Keratinocyte (primary cell): Measurements from ENCODE around the gene AK1. TPM values are rescaled to one million over a fixed set of nuclear protein-coding genes. Genes with fewer than 3 reads are reported as not detected.

ENCODE experiments used
- DNase-seq: peaks from one replicate; pipeline ENCODE4 v3.0.0-alpha.2; 2011; ENCODE audit warnings: low read depth, missing footprints, low spot score
- FAIRE-seq: peaks from 2 replicates; lab custom pipeline; 2011; peaks lifted over from hg19 to GRCh38; lab: Jason Lieb, UNC
- H2AFZ ChIP-seq: 2 replicates; pipeline ENCODE4 v1.6.0; 2012; ENCODE audit warnings: low read length, control low read depth, inconsistent platforms; ENCODE audit not compliant: control insufficient read depth
- H3K27ac ChIP-seq: 2 replicates; pipeline ENCODE4 v1.5.1; 2011; ENCODE audit warnings: low read length; ENCODE audit not compliant: control insufficient read depth, insufficient read depth
- H3K27me3 ChIP-seq: 3 replicates; pipeline ENCODE4 v1.6.0; 2011; ENCODE audit warnings: low read length; ENCODE audit not compliant: control insufficient read depth, insufficient read depth; ENCODE audit errors: extremely low read depth
- H3K36me3 ChIP-seq, 2 experiments: 2 replicates in 1 of 2; 3 replicates in 1 of 2; pipeline ENCODE4 v1.5.1; 2011; ENCODE audit warnings: low read length in 2 of 2, mild to moderate bottlenecking in 1 of 2; ENCODE audit not compliant: control insufficient read depth in 2 of 2, insufficient read depth in 2 of 2; ENCODE audit errors: extremely low read depth in 1 of 2
- H3K4me1 ChIP-seq: 3 replicates; pipeline ENCODE4 v1.5.1; 2011; ENCODE audit warnings: low read length; ENCODE audit not compliant: control insufficient read depth, insufficient read depth; ENCODE audit errors: extremely low read depth
- H3K4me2 ChIP-seq: 3 replicates; pipeline ENCODE4 v1.6.0; 2011; ENCODE audit warnings: low read depth, low read length; ENCODE audit not compliant: control insufficient read depth, insufficient read depth; ENCODE audit errors: extremely low read depth
- H3K4me3 ChIP-seq, 3 experiments: fragments of 200-600 bp in 1 of 3; sonication (generic) in 1 of 3; 2 replicates in 2 of 3; 3 replicates in 1 of 3; pipeline ENCODE4 v1.5.1; 2011 to 2016; ENCODE audit warnings: low read length in 3 of 3, mild to moderate bottlenecking in 3 of 3, control low read depth in 2 of 3, inconsistent platforms in 1 of 3, low read depth in 1 of 3, mixed read lengths in 1 of 3, mixed run types in 1 of 3, moderate library complexity in 1 of 3; ENCODE audit not compliant: control insufficient read depth in 2 of 3, insufficient read depth in 2 of 3; ENCODE audit errors: extremely low read depth in 1 of 3
- H3K79me2 ChIP-seq: 2 replicates; pipeline ENCODE4 v1.6.0; 2012; ENCODE audit warnings: low read length; ENCODE audit not compliant: control insufficient read depth, insufficient read depth
- H3K9ac ChIP-seq: 3 replicates; pipeline ENCODE4 v1.6.0; 2011; ENCODE audit warnings: low read length; ENCODE audit not compliant: control insufficient read depth, insufficient read depth; ENCODE audit errors: extremely low read depth
- H3K9me1 ChIP-seq: 3 replicates; pipeline ENCODE4 v1.6.0; 2011; ENCODE audit warnings: low read length; ENCODE audit not compliant: control insufficient read depth, insufficient read depth; ENCODE audit errors: extremely low read depth
- H3K9me3 ChIP-seq: 2 replicates; pipeline ENCODE4 v1.5.1; 2012; ENCODE audit warnings: low read depth, low read length; ENCODE audit not compliant: control insufficient read depth
- H4K20me1 ChIP-seq: 3 replicates; pipeline ENCODE4 v1.6.0; 2011; ENCODE audit warnings: low read length; ENCODE audit not compliant: control insufficient read depth, insufficient read depth; ENCODE audit errors: extremely low read depth
- EZH2 ChIP-seq: IDR thresholded peaks from one replicate; pipeline ENCODE4 v1.6.1; 2012; ENCODE audit warnings: inconsistent platforms, mild to moderate bottlenecking, low read length, moderate library complexity
- dilution Hi-C: fragments of 300-500 bp; cut with MboI; formaldehyde crosslinking; loops from one replicate; pipeline ENCODE4 v1.7.0; 2020; ENCODE audit warnings: low sequenced_read_pairs; ENCODE audit not compliant: extremely low pct_ligation_motif_present
- polyA plus RNA-seq, 5 experiments: library from polyadenylated mRNA; depleted of rRNA in 3 of 5; stranded (reverse) in 3 of 5; stranded (forward) in 1 of 5; unstranded in 1 of 5; fragments of >200 nt; gene quantifications; 1 replicate in 1 of 5; 2 replicates in 3 of 5; 3 replicates in 1 of 5; pipeline versions ENCODE4 v1.2.1 to v1.2.3, GENCODE V29; 2011 to 2012; ENCODE audit warnings: missing spikeins in 2 of 5, low read depth in 1 of 5, low replicate concordance in 1 of 5
- TF ChIP-seq, protein P1 (sequence below), 3 experiments: IDR thresholded peaks in 1 of 3; conservative IDR thresholded peaks in 1 of 3; optimal IDR thresholded peaks in 1 of 3; 2 replicates in 2 of 3; 3 replicates in 1 of 3; pipeline versions ENCODE3 to v1.5.1; 2011; ENCODE audit warnings: low read length in 3 of 3, mild to moderate bottlenecking in 3 of 3, moderate library complexity in 2 of 3, control low read depth in 1 of 3, inconsistent platforms in 1 of 3; ENCODE audit not compliant: insufficient read depth in 2 of 3; ENCODE audit errors: extremely low read depth in 1 of 3

The AK1 gene
- polyA plus RNA-seq, 1 donor (not counting 4 experiments of a cell fraction or from before 2014, with no cell fraction given): 40.2 TPM

DNA sequence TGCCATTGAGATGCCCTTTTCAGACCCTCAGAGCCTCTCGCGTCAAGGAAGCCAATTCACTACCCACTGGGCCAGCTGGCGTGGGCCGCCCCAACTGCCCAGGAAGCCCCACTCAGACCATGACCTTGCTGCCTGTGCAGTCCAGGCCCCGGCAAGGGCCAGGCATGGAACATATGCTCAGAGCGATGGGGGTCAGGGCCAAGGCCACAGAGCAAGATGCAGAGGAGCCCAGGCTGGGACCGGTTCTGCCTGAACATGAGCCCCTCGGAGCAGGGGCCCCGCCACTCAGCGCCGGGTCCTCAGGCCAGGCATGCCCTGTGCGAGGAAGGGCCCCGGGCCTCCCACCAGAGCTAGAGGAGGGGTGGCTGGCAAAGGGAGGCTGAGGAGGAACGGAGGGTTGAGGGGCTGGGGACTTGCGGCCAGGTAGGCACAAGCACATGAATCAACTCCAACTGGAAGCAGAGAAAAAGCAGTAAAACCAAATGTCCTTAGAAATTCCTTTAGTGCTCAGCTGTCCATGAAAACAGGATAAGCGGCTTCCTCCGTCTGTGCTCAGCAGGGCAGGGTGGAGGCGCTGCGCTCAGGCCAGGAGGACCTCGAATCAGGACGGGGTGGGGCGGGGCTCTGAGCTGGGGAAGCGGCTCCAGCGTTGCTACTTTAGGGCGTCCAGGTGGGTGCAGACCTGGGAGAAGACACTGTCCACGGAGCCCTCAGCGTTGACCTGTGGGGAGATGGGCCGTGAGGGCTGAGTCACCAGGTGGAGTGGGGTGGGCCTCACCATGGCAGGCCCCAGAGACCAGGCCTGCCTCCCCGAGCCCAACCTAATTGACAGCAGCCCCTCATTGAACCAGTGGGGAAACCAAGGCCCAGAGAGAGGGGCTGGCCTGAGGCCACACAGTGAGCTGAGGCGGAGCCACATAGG, 9.9 kb downstream of the AK1 start:
- DNase-seq (no peak), FAIRE-seq (no peak)
- Histone ChIP-seq H3K9me1 (no peaks in the 10 kb centered on the region), H3K9ac (no peak overlapping the region), H3K27ac (no peak overlapping the region), H3K9me3 (no peaks in the 10 kb centered on the region), H4K20me1 (peaks cover 2% of the 10 kb centered on the region), H3K27me3 (no peaks in the 10 kb centered on the region), H2AFZ (no peak overlapping the region), H3K4me2 (no peak overlapping the region), H3K4me1 (no peaks in the 10 kb centered on the region), H3K4me3 (no peak overlapping the region), H3K36me3 (peaks cover 4 to 8% of the 10 kb centered on the region in 2 experiments), H3K79me2 (no peaks in the 10 kb centered on the region)
- dilution Hi-C loops: no loop called here
- TF ChIP-seq, protein P1, sequence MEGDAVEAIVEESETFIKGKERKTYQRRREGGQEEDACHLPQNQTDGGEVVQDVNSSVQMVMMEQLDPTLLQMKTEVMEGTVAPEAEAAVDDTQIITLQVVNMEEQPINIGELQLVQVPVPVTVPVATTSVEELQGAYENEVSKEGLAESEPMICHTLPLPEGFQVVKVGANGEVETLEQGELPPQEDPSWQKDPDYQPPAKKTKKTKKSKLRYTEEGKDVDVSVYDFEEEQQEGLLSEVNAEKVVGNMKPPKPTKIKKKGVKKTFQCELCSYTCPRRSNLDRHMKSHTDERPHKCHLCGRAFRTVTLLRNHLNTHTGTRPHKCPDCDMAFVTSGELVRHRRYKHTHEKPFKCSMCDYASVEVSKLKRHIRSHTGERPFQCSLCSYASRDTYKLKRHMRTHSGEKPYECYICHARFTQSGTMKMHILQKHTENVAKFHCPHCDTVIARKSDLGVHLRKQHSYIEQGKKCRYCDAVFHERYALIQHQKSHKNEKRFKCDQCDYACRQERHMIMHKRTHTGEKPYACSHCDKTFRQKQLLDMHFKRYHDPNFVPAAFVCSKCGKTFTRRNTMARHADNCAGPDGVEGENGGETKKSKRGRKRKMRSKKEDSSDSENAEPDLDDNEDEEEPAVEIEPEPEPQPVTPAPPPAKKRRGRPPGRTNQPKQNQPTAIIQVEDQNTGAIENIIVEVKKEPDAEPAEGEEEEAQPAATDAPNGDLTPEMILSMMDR (optimal IDR thresholded peaks at IDR 0.05 in 1 of 3, IDR thresholded peaks at IDR 0.05 in 1 of 3, conservative IDR thresholded peaks at IDR 0.05 in 1 of 3; ENCODE audit: extremely low read depth in 1 of 3, insufficient read depth in 2 of 3, low read length in 3 of 3): no peak

DNA sequence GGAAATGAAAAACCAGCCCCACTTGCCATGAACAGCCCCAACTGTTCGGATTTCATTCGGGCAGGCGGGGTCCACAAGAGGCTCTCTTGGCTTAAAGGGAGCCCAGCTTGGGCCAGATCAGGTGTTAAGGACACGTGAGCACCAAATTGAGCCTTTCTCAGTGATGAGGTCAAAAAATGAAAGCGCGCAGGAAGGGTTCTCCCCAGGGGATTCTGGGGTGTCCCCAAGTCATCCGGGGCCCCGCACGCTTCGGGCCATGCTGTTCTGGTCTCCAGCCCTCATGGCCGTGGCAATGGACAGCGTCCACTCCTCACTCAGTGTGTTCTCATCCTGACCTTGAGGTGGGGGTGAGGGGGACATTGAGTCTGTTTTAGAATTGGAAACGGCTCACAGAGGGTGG, 10.9 kb downstream of the AK1 start:
- FAIRE-seq (no peak), DNase-seq (no peak)
- Histone ChIP-seq H3K9me1 (no peaks in the 10 kb centered on the region), H3K9me3 (no peaks in the 10 kb centered on the region), H3K4me2 (no peak overlapping the region), H3K9ac (no peak overlapping the region), H3K79me2 (no peaks in the 10 kb centered on the region), H4K20me1 (peaks cover 2% of the 10 kb centered on the region), H2AFZ (no peak overlapping the region), H3K36me3 (peaks cover 3 to 4% of the 10 kb centered on the region in 2 experiments), H3K4me1 (no peaks in the 10 kb centered on the region), H3K4me3 (no peak overlapping the region), H3K27ac (no peak overlapping the region), H3K27me3 (no peaks in the 10 kb centered on the region)
- dilution Hi-C loops: no loop called here
- TF ChIP-seq, protein P1 (optimal IDR thresholded peaks at IDR 0.05 in 1 of 3, IDR thresholded peaks at IDR 0.05 in 1 of 3, conservative IDR thresholded peaks at IDR 0.05 in 1 of 3; ENCODE audit: extremely low read depth in 1 of 3, insufficient read depth in 2 of 3, low read length in 3 of 3): no peak
- no peak for TF ChIP-seq EZH2
